ENCODE data around the gene CSRP3. TPM values are rescaled to one million over a fixed set of nuclear protein-coding genes. Genes with fewer than 3 reads are reported as not detected.

The CSRP3 gene
- total RNA-seq, 1 donor from 2014 or later, result not detected

GRCh38 chr11:19216021-19216420, 14.2 kb upstream of the CSRP3 start:
- H3K4me1 Mint-ChIP-seq, result no peaks in the 10 kb centered on the region
- no peak overlapping the region for H3K4me3 Mint-ChIP-seq
- H3K9me3 Mint-ChIP-seq, result no peaks in the 10 kb centered on the region
- H3K36me3 Mint-ChIP-seq (ENCODE audit: low read depth), result no peaks in the 10 kb centered on the region
- no peak overlapping the region for H3K27ac Mint-ChIP-seq (ENCODE audit: unreplicated experiment)
- peaks cover 9% of the 10 kb centered on the region for H3K27me3 Mint-ChIP-seq (ENCODE audit: low read depth)
- TF ChIP-seq CTCF (conservative IDR thresholded peaks at IDR 0.05), result no peak
- DNase-seq (ENCODE audit: low read depth, low spot score), result no peak

GRCh38 chr11:19209617-19210370, 8.0 kb upstream of the CSRP3 start:
- H3K36me3 Mint-ChIP-seq (ENCODE audit: low read depth), result no peaks in the 10 kb centered on the region
- H3K27me3 Mint-ChIP-seq (ENCODE audit: low read depth), result peaks cover 37% of the 10 kb centered on the region
- H3K27ac Mint-ChIP-seq (ENCODE audit: unreplicated experiment), result no peak overlapping the region
- TF ChIP-seq CTCF (conservative IDR thresholded peaks at IDR 0.05), result no peak
- H3K9me3 Mint-ChIP-seq, result no peaks in the 10 kb centered on the region
- H3K4me3 Mint-ChIP-seq, result no peak overlapping the region
- no peak for DNase-seq (ENCODE audit: low read depth, low spot score)
- no peaks in the 10 kb centered on the region for H3K4me1 Mint-ChIP-seq

GRCh38 chr11:19208959-19209546, 7.3 kb upstream of the CSRP3 start:
- no peaks in the 10 kb centered on the region for H3K4me1 Mint-ChIP-seq

GRCh38 chr11:19208181-19208580, 6.4 kb upstream of the CSRP3 start:
- Mint-ChIP-seq H3K27ac (ENCODE audit: unreplicated experiment) (no peak overlapping the region), H3K36me3 (ENCODE audit: low read depth) (no peaks in the 10 kb centered on the region), H3K27me3 (ENCODE audit: low read depth) (peaks cover 37% of the 10 kb centered on the region), H3K9me3 (no peaks in the 10 kb centered on the region), H3K4me1 (no peaks in the 10 kb centered on the region), H3K4me3 (no peak overlapping the region)
- DNase-seq (ENCODE audit: low read depth, low spot score), result no peak
- TF ChIP-seq CTCF (conservative IDR thresholded peaks at IDR 0.05), result no peak

More at GRCh38 chr11:19208959-19209546, 7.3 kb upstream of the CSRP3 start:
- no peak overlapping the region for H3K4me3 Mint-ChIP-seq
- H3K27me3 Mint-ChIP-seq (ENCODE audit: low read depth), result peaks cover 37% of the 10 kb centered on the region
- no peaks in the 10 kb centered on the region for H3K36me3 Mint-ChIP-seq (ENCODE audit: low read depth)
- H3K27ac Mint-ChIP-seq (ENCODE audit: unreplicated experiment), result no peak overlapping the region
- H3K9me3 Mint-ChIP-seq, result no peaks in the 10 kb centered on the region
- TF ChIP-seq CTCF (conservative IDR thresholded peaks at IDR 0.05), result no peak
- DNase-seq (ENCODE audit: low read depth, low spot score), result no peak

- H3K27ac Mint-ChIP-seq (ENCODE audit: unreplicated experiment), result no peak overlapping the region
- no peak overlapping the region for H3K4me3 Mint-ChIP-seq
- no peaks in the 10 kb centered on the region for H3K9me3 Mint-ChIP-seq
- H3K36me3 Mint-ChIP-seq (ENCODE audit: low read depth), result no peaks in the 10 kb centered on the region
- no peak for TF ChIP-seq CTCF (conservative IDR thresholded peaks at IDR 0.05)
- H3K4me1 Mint-ChIP-seq, result peaks cover 2% of the 10 kb centered on the region
- no peak for DNase-seq (ENCODE audit: low read depth, low spot score)
- H3K27me3 Mint-ChIP-seq (ENCODE audit: low read depth), result peaks cover 60% of the 10 kb centered on the region
Measured at GRCh38 chr11:19204836-19205235, 3.1 kb upstream of the CSRP3 start.

Data from neural crest cell (in vitro differentiated cells).